A549 (cell line): ENCODE results near the gene SETD9.

Source experiments
- BHLHE40 ChIP-seq: IDR thresholded peaks from 2 replicates; pipeline ENCODE4 v1.6.1; 2012; ENCODE audit warnings: low read depth, low read length, inconsistent platforms
- CEBPB ChIP-seq, 2 experiments: fragments of >200 bp in 1 of 2; sonication (Bioruptor Twin) in 1 of 2; formaldehyde crosslinking in 1 of 2; IDR thresholded peaks; 2 replicates each; pipeline ENCODE4 v1.6.1; 2012 to 2016
- CHD4 ChIP-seq: fragments of 200-600 bp; sonication (generic); IDR thresholded peaks from 2 replicates; pipeline ENCODE4 v1.6.1; 2016; ENCODE audit warnings: antibody characterized with exemption, mild to moderate bottlenecking, borderline replicate concordance
- CTCF ChIP-seq: fragments of >200 bp; sonication (Bioruptor Twin); formaldehyde crosslinking; IDR thresholded peaks from 3 replicates; pipeline ENCODE4 v1.5.1; 2016
- ESRRA ChIP-seq: fragments of 150-350 bp; IDR thresholded peaks from 2 replicates; pipeline ENCODE4 v1.6.1; 2014; ENCODE audit warnings: mild to moderate bottlenecking, low read length, borderline replicate concordance
- HMGXB4 ChIP-seq: fragments of 250-450 bp; sonication (Bioruptor Pico); IDR thresholded peaks from 2 replicates; pipeline ENCODE4 v1.5.0; 2021; ENCODE audit warnings: mild to moderate bottlenecking, moderate library complexity, borderline replicate concordance
- PHF8 ChIP-seq: fragments of 200-600 bp; sonication (generic); IDR thresholded peaks from 2 replicates; pipeline ENCODE4 v1.6.1; 2016; ENCODE audit warnings: low read depth, mild to moderate bottlenecking, antibody characterized with exemption, moderate library complexity, borderline replicate concordance
- POLR2AphosphoS2 ChIP-seq: conservative IDR thresholded peaks from 2 replicates; pipeline ENCODE4 v1.6.1; 2012; ENCODE audit warnings: low read length, improper control_type of control experiment, inconsistent platforms
- RFX5 ChIP-seq: fragments of 450-650 bp; IDR thresholded peaks from 2 replicates; pipeline ENCODE4 v1.7.1; 2014; ENCODE audit warnings: antibody characterized with exemption, mild to moderate bottlenecking, moderate library complexity

- TF ChIP-seq CTCF = no peak
- peak; percentile 59; the same call in 1 of the 2 replicates for TF ChIP-seq PHF8
- TF ChIP-seq ESRRA = no peak
- no peak for TF ChIP-seq HMGXB4 (CRISPR knock-in tag)
- no peak for TF ChIP-seq POLR2AphosphoS2
- TF ChIP-seq BHLHE40 = no peak
- no peak for TF ChIP-seq CEBPB (IDR thresholded peaks at IDR 0.05)
- no peak; the same call in 1 of the 2 replicates for TF ChIP-seq RFX5
- no peak for TF ChIP-seq CHD4
These were observed at the start of gene SETD9 for GRCh38 chr5:56909294-56910209.
